ENCODE results near the gene HHIPL1. TPM values are rescaled to one million over a fixed set of nuclear protein-coding genes. Genes with fewer than 3 reads are reported as not detected.

Gene HHIPL1
- total and polyA plus RNA-seq, 2 experiments from 2014 or later = 0.83 to 1.4 TPM

GRCh38 chr14:99717682-99718013 is 72.7 kb downstream of the HHIPL1 start:
- H3K36me3 ChIP-seq (replicated peaks; ENCODE audit: insufficient read depth, low read depth) = no peaks in the 10 kb centered on the region
- H3K9me2 ChIP-seq (replicated peaks; ENCODE audit: insufficient read depth) = no peaks in the 10 kb centered on the region
- TF ChIP-seq CTCF (IDR thresholded peaks at IDR 0.05; ENCODE audit: poor library complexity) = no peak
- no peak for TF ChIP-seq EZH2 (IDR thresholded peaks at IDR 0.05; ENCODE audit: borderline replicate concordance)
- no peak for TF ChIP-seq EZH2phosphoT487 (IDR thresholded peaks at IDR 0.05; ENCODE audit: low read depth, severe bottlenecking, unreplicated experiment)
- no peaks in the 10 kb centered on the region for H3K79me2 ChIP-seq
- no peak overlapping the region for H2AFZ ChIP-seq
- DNase-seq (ENCODE audit: low spot score) = no peak
- no peak overlapping the region for H3K4me3 ChIP-seq
- H3K4me2 ChIP-seq = no peak overlapping the region
- H4K20me1 ChIP-seq (ENCODE audit: insufficient read depth, poor library complexity, severe bottlenecking) = no peaks in the 10 kb centered on the region
- H3K27ac ChIP-seq = no peak overlapping the region
- 85% methylated on average over 5 of the region's 5 CpGs for WGBS (ENCODE audit: low lambda C conversion rate, missing lambda C conversion rate)
- H3K27me3 ChIP-seq = no peaks in the 10 kb centered on the region
- no peaks in the 10 kb centered on the region for H3K4me1 ChIP-seq (ENCODE audit: insufficient read depth)
- H3K9me3 ChIP-seq (ENCODE audit: low read depth) = no peaks in the 10 kb centered on the region

GRCh38 chr14:99718031-99718810 is 73.3 kb downstream of the HHIPL1 start:
- WGBS (ENCODE audit: low lambda C conversion rate, missing lambda C conversion rate) = 85% methylated on average over 14 of the region's 14 CpGs
- Histone ChIP-seq H3K9me2 (replicated peaks; ENCODE audit: insufficient read depth) (no peaks in the 10 kb centered on the region), H3K79me2 (no peaks in the 10 kb centered on the region), H3K36me3 (replicated peaks; ENCODE audit: insufficient read depth, low read depth) (no peaks in the 10 kb centered on the region), H3K4me1 (ENCODE audit: insufficient read depth) (no peaks in the 10 kb centered on the region), H2AFZ (no peak overlapping the region), H3K27me3 (no peaks in the 10 kb centered on the region), H4K20me1 (ENCODE audit: insufficient read depth, poor library complexity, severe bottlenecking) (no peaks in the 10 kb centered on the region), H3K9me3 (ENCODE audit: low read depth) (no peaks in the 10 kb centered on the region), H3K27ac (no peak overlapping the region), H3K4me2 (no peak overlapping the region), H3K4me3 (no peak overlapping the region)
- TF ChIP-seq EZH2phosphoT487 (IDR thresholded peaks at IDR 0.05; ENCODE audit: low read depth, severe bottlenecking, unreplicated experiment) = no peak
- TF ChIP-seq EZH2 (IDR thresholded peaks at IDR 0.05; ENCODE audit: borderline replicate concordance) = no peak
- TF ChIP-seq CTCF (IDR thresholded peaks at IDR 0.05; ENCODE audit: poor library complexity) = no peak
- DNase-seq (ENCODE audit: low spot score) = peak; percentile 1

- Histone ChIP-seq H4K20me1 (ENCODE audit: insufficient read depth, poor library complexity, severe bottlenecking) (no peaks in the 10 kb centered on the region), H3K4me1 (ENCODE audit: insufficient read depth) (no peaks in the 10 kb centered on the region), H3K9me2 (replicated peaks; ENCODE audit: insufficient read depth) (no peaks in the 10 kb centered on the region), H3K27ac (no peak overlapping the region), H3K4me2 (no peak overlapping the region), H3K79me2 (no peaks in the 10 kb centered on the region), H3K4me3 (no peak overlapping the region), H3K27me3 (no peaks in the 10 kb centered on the region), H3K9me3 (ENCODE audit: low read depth) (no peaks in the 10 kb centered on the region), H2AFZ (no peak overlapping the region), H3K36me3 (replicated peaks; ENCODE audit: insufficient read depth, low read depth) (no peaks in the 10 kb centered on the region)
- TF ChIP-seq EZH2 (IDR thresholded peaks at IDR 0.05; ENCODE audit: borderline replicate concordance) = no peak
- TF ChIP-seq CTCF (IDR thresholded peaks at IDR 0.05; ENCODE audit: poor library complexity) = no peak
- no peak for TF ChIP-seq EZH2phosphoT487 (IDR thresholded peaks at IDR 0.05; ENCODE audit: low read depth, severe bottlenecking, unreplicated experiment)
- DNase-seq (ENCODE audit: low spot score) = no peak
- WGBS (ENCODE audit: low lambda C conversion rate, missing lambda C conversion rate) = 89% methylated on average over 5 of the region's 5 CpGs
These were observed 73.9 kb downstream of the HHIPL1 start for GRCh38 chr14:99718811-99719192.
